Measurements from ENCODE around the gene FAM193B.
"Not testable (repeated sequence)": the region's sequence is repeated elsewhere in the genome, so short reads cannot be mapped to it uniquely, and the experiment has no call there.

FAM193B gene

DNA sequence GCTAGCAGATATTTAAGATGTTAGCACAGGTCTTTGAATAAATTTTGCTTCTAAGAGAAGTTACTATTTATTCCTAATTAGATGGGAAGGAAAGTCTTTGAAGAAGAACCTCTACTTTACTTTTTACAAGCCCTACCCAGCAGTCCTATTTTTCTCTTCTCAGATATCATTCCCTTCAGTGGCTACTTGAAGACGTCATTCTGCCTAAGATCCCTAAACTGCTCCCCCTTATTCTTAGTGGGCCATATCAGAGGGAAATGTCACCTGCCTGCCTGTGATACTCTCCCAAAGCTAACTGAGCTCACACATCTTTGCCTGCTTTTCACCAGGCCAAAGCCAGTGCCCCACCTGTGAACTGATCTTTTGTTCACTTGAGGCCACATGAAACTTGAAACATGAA, 21.1 kb upstream of the FAM193B start:
- no peak for DNase-seq

DNA sequence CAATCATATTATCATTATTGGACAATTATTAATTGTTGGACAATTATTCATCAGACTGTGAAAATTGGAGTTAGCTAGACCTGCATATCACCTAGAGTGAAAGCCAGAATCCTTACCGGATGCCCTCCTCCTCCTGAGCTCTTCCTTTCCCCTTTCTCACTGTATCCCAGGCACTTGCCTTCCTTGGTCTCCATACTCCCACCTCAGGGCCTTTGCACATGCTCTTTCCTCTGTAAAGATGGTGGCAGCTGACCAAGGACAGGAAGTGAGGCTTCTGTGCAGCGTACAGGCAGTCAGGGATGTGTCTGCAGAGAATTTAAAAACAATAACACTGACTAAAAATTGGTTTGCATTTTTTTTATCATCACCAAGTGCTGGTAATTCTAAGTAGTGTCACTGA, 15.5 kb upstream of the FAM193B start:
- no peak for DNase-seq

DNA sequence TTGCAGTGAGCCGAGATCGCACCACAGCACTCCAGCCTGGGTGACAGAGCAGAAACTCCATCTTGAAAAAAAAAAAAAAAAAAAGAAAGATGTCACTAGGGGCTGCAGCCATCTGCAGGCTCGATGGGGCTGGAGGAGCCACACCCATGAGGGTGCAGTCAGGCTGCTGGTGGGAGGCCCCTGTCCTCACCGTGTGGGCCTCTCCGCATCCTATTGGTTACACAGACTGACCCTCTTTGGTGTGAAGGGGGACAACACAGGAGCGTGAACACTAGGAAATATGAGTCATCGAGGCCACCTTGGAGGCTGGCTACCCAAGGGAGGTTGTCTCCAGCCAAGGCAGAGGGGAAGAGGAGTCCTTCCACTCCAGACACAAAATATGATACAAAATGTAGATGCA, 14.0 kb upstream of the FAM193B start:
- DNase-seq = no peak

DNA sequence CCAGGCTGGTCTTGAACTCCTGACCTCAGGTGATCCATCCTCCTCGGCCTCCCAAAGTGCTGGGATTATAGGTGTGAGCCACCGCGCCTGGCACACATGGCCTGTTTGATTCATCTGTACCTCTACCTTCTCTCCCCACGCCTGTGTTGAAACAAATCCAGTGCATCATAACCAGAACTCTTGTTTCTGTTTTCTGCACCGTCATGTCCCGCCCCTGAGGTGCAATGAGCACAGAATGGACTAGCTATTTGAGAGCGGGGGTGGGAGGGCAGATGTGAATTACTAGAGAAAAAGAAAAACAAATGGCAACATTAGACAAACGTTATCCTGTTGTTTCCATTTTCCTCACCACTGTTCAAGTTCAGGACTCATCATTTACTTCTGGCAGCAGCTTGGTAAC, 10.7 kb upstream of the FAM193B start:
- no peak for DNase-seq

DNA sequence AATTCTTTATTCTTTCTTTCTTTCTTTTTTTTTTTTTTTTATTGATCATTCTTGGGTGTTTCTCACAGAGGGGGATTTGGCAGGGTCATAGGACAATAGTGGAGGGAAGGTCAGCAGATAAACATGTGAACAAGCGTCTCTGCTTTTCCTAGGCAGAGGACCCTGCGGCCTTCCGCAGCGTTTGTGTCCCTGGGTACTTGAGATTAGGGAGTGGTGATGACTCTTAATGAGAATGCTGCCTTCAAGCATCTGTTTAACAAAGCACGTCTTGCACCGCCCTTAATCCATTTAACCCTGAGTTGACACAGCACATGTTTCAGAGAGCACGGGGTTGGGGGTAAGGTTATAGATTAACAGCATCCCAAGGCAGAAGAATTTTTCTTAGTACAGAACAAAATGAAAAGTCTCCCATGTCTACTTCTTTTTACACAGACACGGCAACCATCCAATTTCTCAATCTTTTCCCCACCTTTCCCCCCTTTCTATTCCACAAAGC, 5.1 kb upstream of the FAM193B start:
- not testable (repeated sequence) for DNase-seq

GRCh38 chr5:177557796-177558195, 3.4 kb upstream of the FAM193B start:
- DNase-seq = no peak

DNA sequence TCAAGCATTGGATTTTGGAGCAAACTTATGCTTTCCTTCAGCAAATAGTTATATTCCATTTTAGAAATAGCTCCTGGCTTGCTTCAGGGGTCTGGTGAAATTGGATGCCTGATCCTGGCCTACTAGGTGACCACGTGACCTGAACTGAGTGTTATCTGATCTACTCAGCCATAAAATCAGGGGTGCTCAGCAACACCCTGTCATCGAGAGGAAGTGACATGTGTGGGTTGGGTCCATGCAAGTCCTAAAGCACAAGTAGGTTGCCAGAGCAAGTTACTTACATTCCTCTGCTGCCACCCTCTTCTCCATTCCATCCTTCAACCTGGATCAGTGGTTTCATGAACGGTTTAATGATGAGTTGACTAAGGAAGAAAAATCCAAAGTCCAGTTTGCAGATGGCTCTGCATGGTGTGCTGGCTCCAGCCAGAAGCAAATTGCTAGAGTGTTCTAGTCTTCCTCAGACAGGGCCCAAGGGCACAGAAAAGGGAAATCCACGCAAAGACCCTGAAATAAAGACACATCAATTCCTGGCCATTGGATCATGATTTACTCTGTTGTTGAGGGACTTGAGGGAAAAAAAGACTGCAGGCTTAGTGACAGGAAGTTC, 2.8 kb upstream of the FAM193B start:
- no peak for DNase-seq

DNA sequence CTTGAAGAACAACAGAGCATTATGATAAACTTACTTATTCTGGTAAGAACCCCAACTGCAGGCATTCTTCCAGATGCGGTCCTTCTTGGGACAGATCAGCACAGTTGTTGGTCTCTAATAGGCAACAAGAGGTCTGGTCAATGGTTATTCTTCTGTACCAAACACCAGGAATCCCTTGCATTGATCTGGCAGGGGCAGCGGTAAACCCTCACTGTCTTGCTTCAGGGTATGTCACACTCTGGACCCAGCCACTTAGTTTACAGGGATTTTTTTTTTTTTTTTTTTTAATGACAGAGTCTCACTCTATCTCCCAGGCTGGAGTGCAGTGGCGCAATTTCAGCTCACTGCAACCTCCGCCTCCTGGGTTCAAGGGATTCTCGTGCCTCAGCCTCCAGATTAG, 1.3 kb upstream of the FAM193B start:
- no peak for DNase-seq

DNA sequence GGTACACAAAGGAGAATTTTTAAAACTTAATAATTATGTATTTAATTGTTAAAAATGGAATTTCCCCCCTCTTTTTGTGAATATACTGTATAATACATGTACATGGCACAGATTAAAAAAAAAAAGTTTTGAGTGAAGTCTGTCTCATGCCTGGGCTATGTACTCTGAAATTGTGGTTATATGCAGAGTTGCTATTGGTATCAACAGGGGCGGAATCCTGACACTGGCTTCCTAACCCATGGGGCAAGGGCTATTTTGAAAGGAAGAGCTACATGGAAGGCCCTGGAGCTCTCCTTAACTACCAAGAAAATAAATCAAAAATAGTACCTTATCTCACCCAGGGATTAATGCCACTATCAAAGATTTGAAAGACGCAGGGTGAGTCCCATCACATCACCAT, 865 bp upstream of the FAM193B start:
- no peak for DNase-seq

DNA sequence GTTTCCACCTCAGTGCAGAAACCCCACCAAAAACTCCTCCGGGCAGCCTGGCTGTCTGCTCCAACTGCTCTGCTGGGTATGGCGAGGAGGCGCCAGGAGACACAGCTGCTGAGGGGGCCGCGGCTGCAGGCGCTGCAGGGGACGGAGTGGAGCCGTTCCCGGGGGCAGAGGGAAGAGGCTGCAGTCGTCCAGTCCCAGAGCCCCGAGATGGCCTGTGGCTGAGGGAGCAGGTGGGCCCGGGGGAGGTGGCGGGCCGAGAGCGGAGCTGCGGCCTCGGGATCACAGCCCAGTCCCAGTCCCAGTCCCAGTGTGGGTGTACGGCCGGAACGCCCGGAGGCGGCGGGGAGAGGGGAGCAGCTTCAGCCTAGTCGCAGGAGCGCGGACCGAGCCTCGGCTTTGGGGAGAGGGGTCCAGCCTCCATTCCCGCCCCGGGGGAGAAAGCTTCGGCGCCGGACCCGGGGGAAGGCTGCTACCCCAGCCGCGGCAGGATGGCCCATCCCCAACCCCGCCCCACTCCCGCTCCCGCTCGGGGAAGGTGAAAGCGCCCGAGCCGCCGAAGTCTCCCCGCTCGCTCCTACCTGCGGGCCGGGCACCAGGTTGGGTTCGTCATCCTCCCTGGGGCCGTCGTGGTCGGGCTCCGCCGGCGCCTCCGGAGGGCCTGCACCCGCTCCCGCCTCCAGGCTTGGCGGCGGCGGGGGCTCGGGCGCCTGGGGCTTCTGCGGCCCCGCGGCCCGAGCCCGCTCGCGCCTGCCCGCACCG, 513 bp downstream of the FAM193B start:
- no peak for DNase-seq

DNA sequence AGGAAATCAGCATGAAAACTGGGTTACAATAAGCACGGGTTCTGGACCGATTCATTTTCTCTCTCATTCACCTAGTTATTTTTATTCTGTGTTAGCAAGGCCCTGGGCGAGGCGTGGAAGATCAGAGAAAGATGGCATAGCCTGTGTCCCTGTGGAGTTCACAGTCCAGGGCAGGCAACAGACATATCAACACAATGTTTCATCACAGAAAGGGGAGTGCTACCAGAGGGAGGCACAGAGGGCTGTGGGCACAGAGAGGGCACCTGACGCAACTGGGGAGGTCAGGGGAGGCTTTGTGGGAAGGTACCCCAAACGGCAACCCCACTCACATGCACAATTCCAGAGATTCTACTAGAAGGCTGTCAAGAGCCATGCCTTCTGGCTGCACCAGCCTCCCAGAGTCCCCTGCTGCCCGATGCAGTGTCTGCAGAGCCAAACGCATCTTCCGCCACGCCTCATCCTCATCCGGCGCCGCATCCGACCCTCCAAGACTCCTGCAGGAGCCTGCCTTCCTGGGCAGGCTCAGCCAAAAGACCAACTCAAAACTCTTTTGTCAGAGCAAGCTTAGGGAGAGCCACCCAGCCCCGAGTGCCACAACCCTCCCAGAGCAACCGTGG, 1.4 kb downstream of the FAM193B start:
- DNase-seq = no peak

DNA sequence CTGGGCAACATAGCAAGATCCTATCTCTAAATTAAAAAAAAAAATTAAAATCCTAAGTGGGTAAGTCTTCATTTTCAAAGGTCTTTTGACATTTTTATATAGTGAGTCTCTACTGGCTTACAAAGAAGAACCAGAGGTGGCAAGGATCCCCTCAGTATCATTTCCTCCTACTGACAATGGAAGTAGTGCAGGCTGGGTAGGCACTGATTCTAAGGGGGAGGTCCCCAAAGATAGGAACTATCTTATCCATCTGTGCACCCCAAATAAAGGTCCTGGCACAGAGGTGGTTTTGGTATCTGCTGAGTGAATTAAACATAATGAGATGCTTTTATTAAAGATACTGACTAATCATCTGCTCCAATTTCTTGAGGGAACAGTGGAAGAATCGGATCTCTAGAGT, 4.2 kb downstream of the FAM193B start:
- no peak for DNase-seq

DNA sequence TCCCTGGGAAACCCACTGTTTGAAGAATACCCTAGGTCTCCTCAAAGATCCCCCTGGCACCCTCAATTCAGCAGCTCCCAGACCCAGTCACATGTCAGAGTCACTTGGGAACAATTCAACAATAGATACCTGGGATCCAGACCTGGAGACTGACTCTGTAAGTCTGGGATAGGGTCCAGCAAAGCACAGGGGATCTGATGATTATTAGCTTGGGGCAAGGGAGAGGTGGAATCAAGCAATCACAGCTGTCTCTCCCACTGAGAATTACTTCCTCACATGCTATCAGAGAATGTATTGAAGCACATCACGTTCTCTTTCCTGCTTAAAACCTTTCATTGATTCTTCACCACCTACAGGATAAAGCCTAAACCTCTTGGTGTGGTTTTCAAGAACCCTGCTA, 5.9 kb downstream of the FAM193B start:
- DNase-seq = no peak

GRCh38 chr5:177547736-177548135, 6.6 kb downstream of the FAM193B start:
- DNase-seq = no peak

- no peak for DNase-seq
These were observed 8.1 kb downstream of the FAM193B start for GRCh38 chr5:177546258-177546741.

GRCh38 chr5:177545487-177546257, 8.7 kb downstream of the FAM193B start:
- DNase-seq = no peak

- no peak for DNase-seq
These were observed 11.4 kb downstream of the FAM193B start for GRCh38 chr5:177542816-177543465.

DNA sequence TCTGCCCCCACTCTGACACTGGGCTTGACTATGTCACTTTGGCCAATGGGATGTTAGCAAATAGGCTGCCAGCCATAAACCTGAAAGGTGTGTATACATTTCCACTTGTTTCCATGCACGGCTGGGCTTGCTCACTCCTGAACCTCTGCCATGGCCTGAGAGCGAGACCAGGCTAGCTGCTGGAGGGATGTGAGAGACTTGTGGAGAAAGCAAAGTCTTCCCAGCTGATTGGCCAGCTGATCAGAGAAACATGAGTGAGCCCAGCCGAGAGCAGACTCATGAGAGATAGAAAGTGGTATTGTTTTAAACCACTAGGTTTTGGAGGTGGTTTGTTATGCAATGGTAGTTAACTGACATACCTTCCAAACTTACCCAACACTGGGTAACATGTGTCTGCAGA, 13.9 kb downstream of the FAM193B start:
- no peak for DNase-seq

GRCh38 chr5:177539411-177539810, 15.0 kb downstream of the FAM193B start:
- no peak for DNase-seq

DNA sequence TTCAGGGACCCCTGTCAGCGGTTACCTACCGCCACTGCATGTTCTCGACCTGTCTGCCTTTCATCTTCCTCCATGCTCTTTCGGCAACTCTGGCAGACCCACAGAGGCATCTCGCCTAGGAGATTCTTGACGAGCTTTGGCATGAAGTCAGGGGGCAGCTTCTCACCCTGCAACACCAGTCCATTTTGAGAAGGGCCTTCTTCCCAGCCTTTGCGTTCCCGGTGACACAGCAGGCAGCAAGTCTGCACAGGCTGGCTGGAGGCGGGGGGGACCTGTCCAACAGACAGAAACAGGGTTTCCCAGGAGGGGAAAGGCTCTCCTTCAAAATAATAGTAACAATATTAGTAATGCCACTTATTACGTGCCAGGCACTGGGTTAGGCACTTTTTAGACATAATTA, 15.5 kb downstream of the FAM193B start:
- DNase-seq = no peak

DNA sequence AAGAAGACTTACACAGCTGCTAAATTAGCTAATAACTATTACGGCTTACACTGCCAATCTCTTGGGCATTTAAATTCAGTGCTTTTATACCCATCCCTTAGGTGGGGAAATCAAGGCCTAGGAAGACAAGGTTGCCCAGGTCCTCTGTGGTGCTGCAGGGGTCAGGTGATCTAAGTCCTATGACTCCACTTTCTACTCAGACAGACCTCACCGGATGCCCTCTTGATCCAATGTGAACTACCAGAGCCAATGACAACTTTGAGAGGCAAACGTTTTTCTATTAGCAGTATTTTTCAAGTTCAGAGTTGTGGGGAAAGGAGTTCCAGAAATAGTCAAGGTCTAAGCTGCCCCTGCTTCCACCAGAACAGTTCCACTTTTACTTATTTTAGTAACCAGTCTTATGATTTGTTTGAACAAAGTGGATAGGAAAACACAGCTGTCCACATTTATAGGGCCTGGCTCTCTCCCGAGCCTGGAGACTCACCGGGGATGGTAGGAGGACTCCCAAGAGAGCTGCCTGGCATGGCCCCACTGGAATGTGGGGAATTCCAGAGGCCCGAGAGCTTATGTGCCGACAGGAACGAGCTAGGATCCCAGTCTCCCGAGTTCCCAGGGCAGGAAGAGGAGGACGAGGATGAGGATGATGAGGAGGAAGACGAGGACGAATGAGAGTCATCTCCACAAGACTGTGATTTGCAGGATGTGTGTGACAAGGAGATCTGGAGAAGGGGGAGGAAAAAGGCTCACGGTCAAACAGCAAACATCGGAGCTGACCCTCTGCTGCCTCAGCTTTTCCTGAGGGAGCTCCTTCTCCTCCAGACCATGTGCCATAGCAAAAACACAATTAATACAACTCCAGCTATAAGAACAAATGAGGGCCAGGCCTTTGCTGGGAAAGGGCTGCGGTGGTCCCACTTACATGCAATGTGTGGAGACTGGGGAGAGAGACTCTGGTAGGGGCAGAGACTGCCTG, 16.7 kb downstream of the FAM193B start:
- DNase-seq = no peak

DNA sequence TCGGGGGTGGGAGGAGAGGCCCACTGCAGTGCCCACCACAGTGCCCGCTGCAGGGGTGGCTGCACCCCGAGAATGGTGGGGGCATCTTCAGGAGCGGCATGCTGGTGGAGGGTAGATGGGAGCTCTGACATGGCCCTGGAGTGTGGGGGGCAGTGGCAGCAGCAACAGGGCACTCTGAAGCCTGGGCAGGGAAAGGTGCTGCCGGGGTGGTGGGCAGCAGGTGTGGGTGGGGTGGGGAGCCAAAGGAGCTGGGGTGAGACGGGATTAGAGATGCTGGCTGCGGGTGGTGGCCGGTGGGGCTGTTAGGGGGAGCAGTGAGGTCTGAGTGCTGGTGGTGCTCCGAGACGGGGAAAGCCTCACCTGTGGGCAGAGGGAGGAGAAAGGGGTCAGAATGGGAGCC, 18.0 kb downstream of the FAM193B start:
- DNase-seq = no peak
